ENCODE measurements around the gene OR51S1. TPM values are rescaled to one million over a fixed set of nuclear protein-coding genes. Genes with fewer than 3 reads are reported as not detected.

OR51S1 gene
- total RNA-seq (2014; rRNA removed; shearing (Covaris generic)): not detected in 2 replicates
- total RNA-seq (2022): not detected in 2 replicates
- not detected for Bru-seq, nascent RNA
- not detected for BruChase-seq, experiment 1, labeled RNA remaining after a 6-hour chase
- BruChase-seq, experiment 2, labeled RNA remaining after a 2-hour chase: not detected
- long read RNA-seq: 0 reads

GRCh38 chr11:4848908-4849532 is at the start of gene OR51S1:
TSS of gene OR51S1 (minus strand) at chr11:4849208. CDS start at chr11:4849208, 0 bp downstream.
- ChIA-PET CTCF (ENCODE audit: unreplicated experiment) (no interaction called here), POLR2A (interaction anchor here (1.0 kb wide), 1 partner anchor 13 kb away, joined by 4 read pairs; no protein-coding TSS in a partner anchor)
- Histone ChIP-seq H4K20me1 (ENCODE audit: insufficient read depth, low read length) (no peaks in the 10 kb centered on the region), H3K4me1 (ENCODE audit: insufficient read depth, low read length, poor library complexity, severe bottlenecking) (no peaks in the 10 kb centered on the region), H3K36me3 (ENCODE audit: insufficient read depth, low read length) (no peaks in the 10 kb centered on the region), H3K4me3 (ENCODE audit: low read depth, low read length, poor library complexity, severe bottlenecking) (no peak within 1 kb of the TSS), H3K9me2 (ENCODE audit: insufficient read depth, low read length) (no peaks in the 10 kb centered on the region), H3K79me2 (ENCODE audit: insufficient read depth, low read depth, low read length) (no peaks in the 10 kb centered on the region), H3K4me2 (ENCODE audit: low read length) (no peak within 1 kb of the TSS), H2AFZ (ENCODE audit: low read length) (no peak within 1 kb of the TSS), H3K9me3 (ENCODE audit: low read length) (no peaks in the 10 kb centered on the region), H3K27ac (ENCODE audit: low read depth, low read length, poor library complexity, severe bottlenecking) (no peak within 1 kb of the TSS)
- TF ChIP-seq EZH2phosphoT487 (IDR thresholded peaks at IDR 0.05; ENCODE audit: borderline replicate concordance, low read depth, low read length) (no peak), CTCF (conservative IDR thresholded peaks at IDR 0.05; ENCODE audit: low read length) (no peak)
- BruUV-seq (replicated peaks): no TSS peak
- no peak for DNase-seq (ENCODE audit: low spot score)
- intact Hi-C loops (cut with micrococcal nuclease; ENCODE audit: unreplicated experiment): no loop called here

- Histone ChIP-seq H3K4me1 (ENCODE audit: insufficient read depth, low read length, poor library complexity, severe bottlenecking) (no peaks in the 10 kb centered on the region), H3K27ac (ENCODE audit: low read depth, low read length, poor library complexity, severe bottlenecking) (no peak overlapping the region), H3K9me2 (ENCODE audit: insufficient read depth, low read length) (no peaks in the 10 kb centered on the region; the same call in 1 of the 2 replicates), H3K36me3 (ENCODE audit: insufficient read depth, low read length) (no peaks in the 10 kb centered on the region), H3K4me3 (ENCODE audit: low read depth, low read length, poor library complexity, severe bottlenecking) (no peak overlapping the region), H3K4me2 (ENCODE audit: low read length) (no peak overlapping the region), H3K9me3 (ENCODE audit: low read length) (no peaks in the 10 kb centered on the region), H3K79me2 (ENCODE audit: insufficient read depth, low read depth, low read length) (no peaks in the 10 kb centered on the region), H2AFZ (ENCODE audit: low read length) (no peak overlapping the region), H4K20me1 (ENCODE audit: insufficient read depth, low read length) (no peaks in the 10 kb centered on the region)
- POLR2A ChIA-PET: no interaction called here
- intact Hi-C loops (cut with micrococcal nuclease; ENCODE audit: unreplicated experiment): no loop called here
- CTCF ChIA-PET (ENCODE audit: unreplicated experiment): no interaction called here
- TF ChIP-seq EZH2phosphoT487 (IDR thresholded peaks at IDR 0.05; ENCODE audit: borderline replicate concordance, low read depth, low read length) (no peak), CTCF (conservative IDR thresholded peaks at IDR 0.05; ENCODE audit: low read length) (no peak)
- BruUV-seq (replicated peaks): no TSS peak
- DNase-seq (ENCODE audit: low spot score): no peak
Measured at GRCh38 chr11:4891996-4892640, 43.1 kb upstream of the OR51S1 start.

GRCh38 chr11:4890279-4890678 is 41.3 kb upstream of the OR51S1 start:
- H3K9me3 ChIP-seq (ENCODE audit: low read length): no peaks in the 10 kb centered on the region
- no peaks in the 10 kb centered on the region for H3K4me1 ChIP-seq (ENCODE audit: insufficient read depth, low read length, poor library complexity, severe bottlenecking)
- no peak overlapping the region for H2AFZ ChIP-seq (ENCODE audit: low read length)
- H3K9me2 ChIP-seq (ENCODE audit: insufficient read depth, low read length): no peaks in the 10 kb centered on the region; the same call in 1 of the 2 replicates
- no peak overlapping the region for H3K27ac ChIP-seq (ENCODE audit: low read depth, low read length, poor library complexity, severe bottlenecking)
- POLR2A ChIA-PET: no interaction called here
- CTCF ChIA-PET (ENCODE audit: unreplicated experiment): no interaction called here
- no peak overlapping the region for H3K4me3 ChIP-seq (ENCODE audit: low read depth, low read length, poor library complexity, severe bottlenecking)
- H3K79me2 ChIP-seq (ENCODE audit: insufficient read depth, low read depth, low read length): no peaks in the 10 kb centered on the region
- no peak for DNase-seq (ENCODE audit: low spot score)
- BruUV-seq (replicated peaks): no TSS peak
- TF ChIP-seq EZH2phosphoT487 (IDR thresholded peaks at IDR 0.05; ENCODE audit: borderline replicate concordance, low read depth, low read length) (no peak), CTCF (conservative IDR thresholded peaks at IDR 0.05; ENCODE audit: low read length) (no peak)
- H3K36me3 ChIP-seq (ENCODE audit: insufficient read depth, low read length): no peaks in the 10 kb centered on the region
- H4K20me1 ChIP-seq (ENCODE audit: insufficient read depth, low read length): no peaks in the 10 kb centered on the region
- no peak overlapping the region for H3K4me2 ChIP-seq (ENCODE audit: low read length)
- intact Hi-C loops (cut with micrococcal nuclease; ENCODE audit: unreplicated experiment): no loop called here
